Sigmoid colon (tissue), 4 donors: ENCODE measurements around the gene MAST4.

Experiments used
- EP300 ChIP-seq, 4 donors: sonication (generic); formaldehyde crosslinking; IDR thresholded peaks; one replicate each; pipeline ENCODE4 v1.6.1; 2017; ENCODE audit warnings: antibody characterized with exemption in 4 of 4
- POLR2A ChIP-seq, 2 donors: fragments of 450-650 bp; IDR thresholded peaks; one replicate each; pipeline ENCODE4 v1.6.1; 2016; ENCODE audit warnings: antibody characterized with exemption in 2 of 2, mild to moderate bottlenecking in 2 of 2, moderate library complexity in 2 of 2
- POLR2AphosphoS5 ChIP-seq, 4 donors: sonication (generic); formaldehyde crosslinking; IDR thresholded peaks; one replicate each; pipeline ENCODE4 v1.6.1; 2017; ENCODE audit warnings: antibody characterized with exemption in 4 of 4
- TF ChIP-seq, protein P1 (sequence below), 4 experiments: fragments of 450-650 bp in 3 of 4; fragments of 200-600 bp in 1 of 4; IDR thresholded peaks; one replicate each; pipeline ENCODE4 v1.5.1; 2016 to 2019; ENCODE audit warnings: antibody characterized with exemption in 4 of 4, mild to moderate bottlenecking in 3 of 4, moderate library complexity in 2 of 4

DNA sequence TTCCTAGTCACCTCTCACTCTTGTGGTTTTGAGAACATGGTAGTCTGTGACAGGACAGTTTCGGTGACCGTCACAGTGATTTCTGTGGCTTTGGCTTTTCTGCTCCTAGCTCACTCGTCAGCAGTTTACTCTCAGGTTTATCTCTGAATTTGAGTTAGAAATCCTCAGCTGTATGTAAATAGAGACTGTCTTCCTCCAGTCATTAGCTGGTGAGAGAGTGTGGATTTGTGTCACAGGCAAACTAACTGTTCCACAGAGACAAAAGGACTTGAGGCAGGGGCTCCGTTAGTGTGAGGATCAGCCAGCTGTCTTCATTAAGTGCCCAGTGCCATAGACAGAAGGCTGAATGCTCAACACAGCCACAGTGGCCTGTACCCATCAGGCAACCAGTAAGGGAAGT lies 469.0 kb downstream of the MAST4 start:
- TF ChIP-seq, protein P1, sequence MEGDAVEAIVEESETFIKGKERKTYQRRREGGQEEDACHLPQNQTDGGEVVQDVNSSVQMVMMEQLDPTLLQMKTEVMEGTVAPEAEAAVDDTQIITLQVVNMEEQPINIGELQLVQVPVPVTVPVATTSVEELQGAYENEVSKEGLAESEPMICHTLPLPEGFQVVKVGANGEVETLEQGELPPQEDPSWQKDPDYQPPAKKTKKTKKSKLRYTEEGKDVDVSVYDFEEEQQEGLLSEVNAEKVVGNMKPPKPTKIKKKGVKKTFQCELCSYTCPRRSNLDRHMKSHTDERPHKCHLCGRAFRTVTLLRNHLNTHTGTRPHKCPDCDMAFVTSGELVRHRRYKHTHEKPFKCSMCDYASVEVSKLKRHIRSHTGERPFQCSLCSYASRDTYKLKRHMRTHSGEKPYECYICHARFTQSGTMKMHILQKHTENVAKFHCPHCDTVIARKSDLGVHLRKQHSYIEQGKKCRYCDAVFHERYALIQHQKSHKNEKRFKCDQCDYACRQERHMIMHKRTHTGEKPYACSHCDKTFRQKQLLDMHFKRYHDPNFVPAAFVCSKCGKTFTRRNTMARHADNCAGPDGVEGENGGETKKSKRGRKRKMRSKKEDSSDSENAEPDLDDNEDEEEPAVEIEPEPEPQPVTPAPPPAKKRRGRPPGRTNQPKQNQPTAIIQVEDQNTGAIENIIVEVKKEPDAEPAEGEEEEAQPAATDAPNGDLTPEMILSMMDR (IDR thresholded peaks at IDR 0.05): no peak
- TF ChIP-seq POLR2A (IDR thresholded peaks at IDR 0.05) (no peak), POLR2AphosphoS5 (IDR thresholded peaks at IDR 0.05) (no peak), EP300 (IDR thresholded peaks at IDR 0.05) (no peak)
